ENCODE data around the gene PRMT7. TPM values are rescaled to one million over a fixed set of nuclear protein-coding genes. Genes with fewer than 3 reads are reported as not detected.

PRMT7 gene
- total and polyA plus RNA-seq, 2 donors (not counting 1 experiment from before 2014, with no cell fraction given): 76.9 to 80.4 TPM

DNA sequence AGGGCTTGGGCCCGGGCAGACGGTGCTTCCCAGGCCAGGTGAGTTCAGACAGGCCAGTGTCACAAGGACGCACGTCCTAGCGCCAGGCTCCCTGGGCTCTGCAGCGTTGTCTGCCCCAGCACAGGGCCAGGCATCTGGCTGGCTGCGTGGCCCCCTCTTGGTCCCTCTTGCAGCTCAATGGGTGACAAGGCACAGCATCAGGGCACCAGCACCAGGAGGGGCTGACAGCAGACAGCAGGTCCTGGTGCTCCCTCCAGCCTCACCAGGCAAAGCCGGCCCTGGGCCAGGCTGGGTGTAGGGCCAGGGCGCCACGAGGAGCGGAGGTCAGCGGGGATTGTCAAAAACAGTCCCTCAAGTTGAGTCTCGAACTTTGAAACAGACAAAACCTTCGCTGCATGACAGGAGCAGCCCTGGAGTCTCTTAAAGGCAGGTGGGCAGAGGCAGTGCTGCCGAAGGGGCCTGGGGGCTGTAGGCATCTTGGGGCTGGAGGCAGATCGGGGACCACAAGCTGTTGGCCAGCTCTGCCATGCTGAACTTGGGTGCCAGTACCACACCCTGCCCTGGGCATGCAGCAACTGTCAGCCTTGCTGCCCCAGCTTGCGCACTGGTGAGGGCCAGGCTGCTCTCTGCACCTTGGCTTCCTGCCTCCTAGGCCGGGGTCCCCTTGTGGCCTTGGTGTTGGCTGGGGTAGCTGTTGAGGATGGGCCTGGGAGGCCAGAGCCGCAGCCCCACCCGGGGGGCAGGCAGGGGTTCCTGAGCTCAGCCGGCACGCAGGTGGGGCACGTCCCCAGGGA, 48.8 kb downstream of the PRMT7 start:
- no peaks in the 10 kb centered on the region for H3K79me2 ChIP-seq (ENCODE audit: control insufficient read depth, insufficient read depth, low read length)
- peaks cover 0 to 3% (median 0%) of the 10 kb centered on the region in 3 donors for H3K9me3 ChIP-seq (ENCODE audit: control extremely low read depth in 1 of 3, control insufficient read depth in 2 of 3, insufficient read depth in 1 of 3, low read length in 2 of 3)
- no peak overlapping the region for H3K9ac ChIP-seq (ENCODE audit: low read length)
- 90% methylated on average over 21 of the region's 23 CpGs for WGBS (ENCODE audit: insufficient coverage)
- H3K27ac ChIP-seq (ENCODE audit: low read length in 2 of 2): no peak overlapping the region
- H3K4me3 ChIP-seq (ENCODE audit: control extremely low read depth in 1 of 5, extremely low read depth in 1 of 5, insufficient read depth in 1 of 5, low read depth in 2 of 5, low read length in 4 of 5): no peak overlapping the region
- no peaks in the 10 kb centered on the region for H3K27me3 Mint-ChIP-seq
- no peak for ATAC-seq (ENCODE audit: low read depth)
- CTCF ChIA-PET: interaction anchor here (1.4 kb wide), 1 partner anchor 151 kb away, joined by 4 read pairs; no protein-coding TSS in a partner anchor
- peaks cover 8% of the 10 kb centered on the region for H4K20me1 ChIP-seq (ENCODE audit: control insufficient read depth, insufficient read depth, low read length, poor library complexity, severe bottlenecking)
- no peak overlapping the region for H2AFZ ChIP-seq (ENCODE audit: insufficient read depth, low read depth, low read length, poor library complexity, severe bottlenecking)
- POLR2A ChIA-PET: no interaction called here
- H3K4me1 Mint-ChIP-seq: peaks cover 21% of the 10 kb centered on the region
- intact Hi-C loops (cut with micrococcal nuclease): no loop called here
- no peaks in the 10 kb centered on the region for H3K9me3 Mint-ChIP-seq (ENCODE audit: insufficient read depth)
- H3K4me2 ChIP-seq (replicated peaks; ENCODE audit: low read depth, low read length, poor library complexity, severe bottlenecking): no peak overlapping the region
- TF ChIP-seq EZH2 (IDR thresholded peaks at IDR 0.05; ENCODE audit: borderline replicate concordance, insufficient read depth, low read depth, low read length, poor library complexity, severe bottlenecking): no peak
- TF ChIP-seq, protein P1, sequence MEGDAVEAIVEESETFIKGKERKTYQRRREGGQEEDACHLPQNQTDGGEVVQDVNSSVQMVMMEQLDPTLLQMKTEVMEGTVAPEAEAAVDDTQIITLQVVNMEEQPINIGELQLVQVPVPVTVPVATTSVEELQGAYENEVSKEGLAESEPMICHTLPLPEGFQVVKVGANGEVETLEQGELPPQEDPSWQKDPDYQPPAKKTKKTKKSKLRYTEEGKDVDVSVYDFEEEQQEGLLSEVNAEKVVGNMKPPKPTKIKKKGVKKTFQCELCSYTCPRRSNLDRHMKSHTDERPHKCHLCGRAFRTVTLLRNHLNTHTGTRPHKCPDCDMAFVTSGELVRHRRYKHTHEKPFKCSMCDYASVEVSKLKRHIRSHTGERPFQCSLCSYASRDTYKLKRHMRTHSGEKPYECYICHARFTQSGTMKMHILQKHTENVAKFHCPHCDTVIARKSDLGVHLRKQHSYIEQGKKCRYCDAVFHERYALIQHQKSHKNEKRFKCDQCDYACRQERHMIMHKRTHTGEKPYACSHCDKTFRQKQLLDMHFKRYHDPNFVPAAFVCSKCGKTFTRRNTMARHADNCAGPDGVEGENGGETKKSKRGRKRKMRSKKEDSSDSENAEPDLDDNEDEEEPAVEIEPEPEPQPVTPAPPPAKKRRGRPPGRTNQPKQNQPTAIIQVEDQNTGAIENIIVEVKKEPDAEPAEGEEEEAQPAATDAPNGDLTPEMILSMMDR (IDR thresholded peaks at IDR 0.05): no peak
- H3K4me3 Mint-ChIP-seq: no peak overlapping the region
- peaks cover 15 to 20% of the 10 kb centered on the region in 2 donors for H3K4me1 ChIP-seq (ENCODE audit: control insufficient read depth in 2 of 2, insufficient read depth in 2 of 2, low read length in 2 of 2)
- peaks cover 0 to 29% of the 10 kb centered on the region in 2 experiments for H3K36me3 ChIP-seq (replicated peaks in 1 of 2; ENCODE audit: control extremely low read depth in 1 of 2, control insufficient read depth in 1 of 2, extremely low read depth in 1 of 2, insufficient read depth in 2 of 2, low read length in 1 of 2)
- no peaks in the 10 kb centered on the region for H3K27me3 ChIP-seq (replicated peaks in 1 of 4; ENCODE audit: control extremely low read depth in 1 of 4, control insufficient read depth in 3 of 4, insufficient read depth in 4 of 4, low read length in 3 of 4)
- DNase-seq: no peak
- H3K27ac Mint-ChIP-seq: no peak overlapping the region

DNA sequence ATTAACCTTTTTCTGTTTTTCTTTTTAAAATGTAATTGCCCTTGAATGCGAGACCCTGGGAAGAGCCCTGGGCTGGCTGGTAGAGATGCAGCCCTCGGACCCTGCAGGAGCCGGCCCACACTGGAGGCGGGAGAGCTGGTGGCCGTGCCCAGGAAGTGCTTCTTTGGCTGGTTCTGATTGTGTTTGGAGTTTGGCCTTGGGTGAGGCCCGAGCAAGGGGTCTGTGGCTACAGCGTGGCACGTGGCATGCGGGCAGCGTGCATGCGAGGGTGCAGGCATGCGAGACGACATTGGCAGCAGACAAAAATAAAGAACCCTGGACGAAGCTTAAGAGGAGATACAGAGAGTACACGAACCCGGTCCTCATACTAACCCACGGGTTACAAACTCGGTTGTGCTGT, 49.7 kb downstream of the PRMT7 start:
- Histone ChIP-seq H3K36me3 (replicated peaks in 1 of 2; ENCODE audit: control extremely low read depth in 1 of 2, control insufficient read depth in 1 of 2, extremely low read depth in 1 of 2, insufficient read depth in 2 of 2, low read length in 1 of 2) (peaks cover 0 to 25% of the 10 kb centered on the region in 2 experiments), H3K9ac (ENCODE audit: low read length) (no peak overlapping the region), H3K9me3 (ENCODE audit: control extremely low read depth in 1 of 3, control insufficient read depth in 2 of 3, insufficient read depth in 1 of 3, low read length in 2 of 3) (peaks cover 0 to 3% (median 0%) of the 10 kb centered on the region in 3 donors), H3K4me2 (replicated peaks; ENCODE audit: low read depth, low read length, poor library complexity, severe bottlenecking) (no peak overlapping the region), H2AFZ (ENCODE audit: insufficient read depth, low read depth, low read length, poor library complexity, severe bottlenecking) (no peak overlapping the region), H3K4me1 (ENCODE audit: control insufficient read depth in 2 of 2, insufficient read depth in 2 of 2, low read length in 2 of 2) (peaks cover 24 to 28% of the 10 kb centered on the region in 2 donors), H3K27ac (ENCODE audit: low read length in 2 of 2) (no peak overlapping the region), H3K27me3 (replicated peaks in 1 of 4; ENCODE audit: control extremely low read depth in 1 of 4, control insufficient read depth in 3 of 4, insufficient read depth in 4 of 4, low read length in 3 of 4) (no peaks in the 10 kb centered on the region), H3K4me3 (ENCODE audit: control extremely low read depth in 1 of 5, extremely low read depth in 1 of 5, insufficient read depth in 1 of 5, low read depth in 2 of 5, low read length in 4 of 5) (no peak overlapping the region), H4K20me1 (ENCODE audit: control insufficient read depth, insufficient read depth, low read length, poor library complexity, severe bottlenecking) (peaks cover 3% of the 10 kb centered on the region), H3K79me2 (ENCODE audit: control insufficient read depth, insufficient read depth, low read length) (no peaks in the 10 kb centered on the region)
- ChIA-PET POLR2A (no interaction called here), CTCF (interaction anchor here (1.4 kb wide), 1 partner anchor 150 kb away, joined by 4 read pairs; no protein-coding TSS in a partner anchor)
- peaks cover 24% of the 10 kb centered on the region for H3K4me1 Mint-ChIP-seq
- H3K4me3 Mint-ChIP-seq: no peak overlapping the region
- H3K9me3 Mint-ChIP-seq (ENCODE audit: insufficient read depth): no peaks in the 10 kb centered on the region
- 92% methylated on average over 18 of the region's 18 CpGs for WGBS (ENCODE audit: insufficient coverage)
- intact Hi-C loops (cut with micrococcal nuclease): no loop called here
- DNase-seq (no peak), ATAC-seq (ENCODE audit: low read depth) (no peak)
- H3K27me3 Mint-ChIP-seq: no peaks in the 10 kb centered on the region
- no peak for TF ChIP-seq EZH2 (IDR thresholded peaks at IDR 0.05; ENCODE audit: borderline replicate concordance, insufficient read depth, low read depth, low read length, poor library complexity, severe bottlenecking)
- H3K27ac Mint-ChIP-seq: no peak overlapping the region
